ENCODE measurements around the gene HIVEP2. TPM values are rescaled to one million over a fixed set of nuclear protein-coding genes. Genes with fewer than 3 reads are reported as not detected.

HIVEP2 gene
- total RNA-seq, 1 experiment from 2014 or later = 8.2 TPM

GRCh38 chr6:142705054-142705453 lies 239.9 kb downstream of the HIVEP2 start:
- peaks cover 4% of the 10 kb centered on the region; the same call in 1 of the 2 replicates for H3K4me1 ChIP-seq
- H3K36me3 ChIP-seq = no peaks in the 10 kb centered on the region
- DNase-seq = no peak
- no peak overlapping the region for H3K27ac ChIP-seq
- H3K4me3 ChIP-seq = no peak overlapping the region
- no peaks in the 10 kb centered on the region for H3K9me3 ChIP-seq (replicated peaks)
- no peaks in the 10 kb centered on the region for H3K27me3 ChIP-seq

DNA sequence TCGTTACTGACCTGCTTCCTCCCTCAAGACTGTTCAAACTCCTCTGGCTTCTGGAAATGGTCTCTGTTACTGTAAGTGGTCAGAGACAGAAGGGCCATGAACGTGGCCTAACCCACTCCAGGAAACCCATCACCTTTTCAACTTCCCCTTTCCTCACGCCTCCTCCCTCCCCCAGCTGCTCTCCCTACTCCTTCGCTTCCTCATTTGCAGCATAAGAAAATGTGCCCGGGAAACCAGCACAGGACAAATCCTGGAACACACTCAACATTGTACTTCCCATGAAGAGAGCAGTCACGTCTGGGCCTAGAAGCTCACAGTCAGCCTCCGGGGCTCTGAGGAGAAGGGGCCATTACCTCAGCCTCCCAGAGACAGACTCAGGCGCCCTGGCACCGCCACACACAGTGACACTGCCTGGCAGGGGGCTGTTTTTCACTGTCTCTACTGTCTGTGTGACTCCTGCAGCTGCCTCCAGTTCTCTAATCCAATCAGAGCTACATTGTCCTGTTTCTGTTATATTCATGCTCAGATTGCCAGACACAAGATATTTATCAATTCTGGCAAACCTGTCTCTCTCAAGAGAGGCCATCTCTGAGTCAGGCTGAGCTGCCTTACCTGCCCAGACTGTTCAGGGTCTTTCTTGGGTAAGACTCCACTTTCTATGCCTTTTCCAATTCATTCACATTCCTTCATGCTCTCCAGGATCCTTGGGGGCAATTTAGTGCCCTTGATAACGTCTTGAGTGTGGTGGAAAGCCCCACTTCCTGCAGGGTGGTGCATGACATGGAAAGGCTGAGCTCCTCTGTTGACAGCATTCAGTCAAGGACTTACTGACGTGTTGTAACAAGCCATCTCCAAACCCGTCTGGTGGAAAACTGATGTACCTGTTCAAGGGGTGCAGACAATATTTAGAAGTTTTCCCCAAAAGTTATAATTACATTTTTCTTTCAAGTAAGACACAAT lies 242.2 kb downstream of the HIVEP2 start:
- Histone ChIP-seq H3K36me3 (no peaks in the 10 kb centered on the region), H3K4me1 (peaks cover 4% of the 10 kb centered on the region), H3K27ac (no peak overlapping the region), H3K27me3 (no peaks in the 10 kb centered on the region), H3K9me3 (replicated peaks) (no peaks in the 10 kb centered on the region), H3K4me3 (no peak overlapping the region)
- DNase-seq = peak; percentile 34 to 46

Other genes starting within 250 kb of the HIVEP2 start
- 6.8 and 9.2 TPM in 2 replicates for gene AIG1, start 115.7 kb upstream of the HIVEP2 start, total RNA-seq (2014; rRNA removed; shearing (Covaris generic))

Data from SJCRH30 (cell line).